PFSK-1 (cell line): ENCODE results near the gene SATB1.

Experiments
- FOXP2 ChIP-seq: optimal IDR thresholded peaks from 2 replicates; pipeline ENCODE3; 2011; ENCODE audit warnings: borderline replicate concordance, control low read depth, inconsistent platforms; ENCODE audit not compliant: insufficient read depth; ENCODE audit errors: extremely low read length, extremely low read depth
- POLR2AphosphoS5 ChIP-seq: IDR thresholded peaks from 2 replicates; pipeline ENCODE4 v1.6.1; 2012; ENCODE audit warnings: low read depth, mild to moderate bottlenecking, control low read depth, low read length, moderate library complexity
- SIN3A ChIP-seq: IDR thresholded peaks from 2 replicates; pipeline ENCODE4 v1.6.1; 2012; ENCODE audit warnings: mild to moderate bottlenecking, low read length, moderate library complexity, borderline replicate concordance; ENCODE audit not compliant: insufficient read depth
- TAF1 ChIP-seq: IDR thresholded peaks from 2 replicates; pipeline ENCODE4 v1.6.1; 2012; ENCODE audit warnings: low read length, control low read depth, borderline replicate concordance; ENCODE audit not compliant: insufficient read depth
- TF ChIP-seq, protein P1 (sequence below), 2 experiments: IDR thresholded peaks; 2 replicates each; pipeline versions ENCODE4 v1.6.1 to v1.8.0; 2011 to 2012; ENCODE audit warnings: low read depth in 2 of 2, low read length in 2 of 2, control low read depth in 1 of 2, inconsistent platforms in 1 of 2, mild to moderate bottlenecking in 1 of 2, moderate library complexity in 1 of 2; ENCODE audit not compliant: insufficient read depth in 1 of 2

Gene SATB1

DNA sequence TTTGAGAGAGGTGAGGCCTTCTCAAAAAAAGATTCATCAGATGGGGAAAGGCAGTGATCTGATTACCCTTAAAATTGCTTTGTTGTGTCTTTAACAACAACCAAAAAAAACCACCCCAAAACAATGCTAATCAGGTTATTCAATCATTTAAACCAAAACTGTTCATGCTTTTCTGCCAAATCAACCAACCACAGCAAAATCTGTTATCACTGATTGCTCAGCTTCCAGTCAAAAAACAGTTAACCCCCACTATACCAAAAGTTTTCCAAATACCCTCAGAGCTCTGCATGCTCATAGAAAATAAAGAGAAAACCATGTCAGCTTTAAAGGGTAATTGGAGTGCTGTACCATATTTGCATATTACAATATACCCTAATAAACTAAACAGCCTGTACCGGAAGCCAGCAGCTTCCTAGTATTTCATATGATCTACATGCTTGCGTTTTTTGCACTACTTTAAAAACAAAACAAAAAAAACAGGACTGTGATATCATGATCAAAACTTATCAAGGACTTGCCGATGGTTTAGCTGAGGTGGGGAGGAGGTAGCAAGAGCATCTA lies 22.8 kb downstream of the SATB1 start:
- no peak for TF ChIP-seq TAF1
- no peak for TF ChIP-seq POLR2AphosphoS5
- TF ChIP-seq, protein P1, sequence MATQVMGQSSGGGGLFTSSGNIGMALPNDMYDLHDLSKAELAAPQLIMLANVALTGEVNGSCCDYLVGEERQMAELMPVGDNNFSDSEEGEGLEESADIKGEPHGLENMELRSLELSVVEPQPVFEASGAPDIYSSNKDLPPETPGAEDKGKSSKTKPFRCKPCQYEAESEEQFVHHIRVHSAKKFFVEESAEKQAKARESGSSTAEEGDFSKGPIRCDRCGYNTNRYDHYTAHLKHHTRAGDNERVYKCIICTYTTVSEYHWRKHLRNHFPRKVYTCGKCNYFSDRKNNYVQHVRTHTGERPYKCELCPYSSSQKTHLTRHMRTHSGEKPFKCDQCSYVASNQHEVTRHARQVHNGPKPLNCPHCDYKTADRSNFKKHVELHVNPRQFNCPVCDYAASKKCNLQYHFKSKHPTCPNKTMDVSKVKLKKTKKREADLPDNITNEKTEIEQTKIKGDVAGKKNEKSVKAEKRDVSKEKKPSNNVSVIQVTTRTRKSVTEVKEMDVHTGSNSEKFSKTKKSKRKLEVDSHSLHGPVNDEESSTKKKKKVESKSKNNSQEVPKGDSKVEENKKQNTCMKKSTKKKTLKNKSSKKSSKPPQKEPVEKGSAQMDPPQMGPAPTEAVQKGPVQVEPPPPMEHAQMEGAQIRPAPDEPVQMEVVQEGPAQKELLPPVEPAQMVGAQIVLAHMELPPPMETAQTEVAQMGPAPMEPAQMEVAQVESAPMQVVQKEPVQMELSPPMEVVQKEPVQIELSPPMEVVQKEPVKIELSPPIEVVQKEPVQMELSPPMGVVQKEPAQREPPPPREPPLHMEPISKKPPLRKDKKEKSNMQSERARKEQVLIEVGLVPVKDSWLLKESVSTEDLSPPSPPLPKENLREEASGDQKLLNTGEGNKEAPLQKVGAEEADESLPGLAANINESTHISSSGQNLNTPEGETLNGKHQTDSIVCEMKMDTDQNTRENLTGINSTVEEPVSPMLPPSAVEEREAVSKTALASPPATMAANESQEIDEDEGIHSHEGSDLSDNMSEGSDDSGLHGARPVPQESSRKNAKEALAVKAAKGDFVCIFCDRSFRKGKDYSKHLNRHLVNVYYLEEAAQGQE (IDR thresholded peaks at IDR 0.05; ENCODE audit: insufficient read depth in 1 of 2, low read depth in 2 of 2, low read length in 2 of 2): no peak
- TF ChIP-seq FOXP2: no peak
- no peak for TF ChIP-seq SIN3A

DNA sequence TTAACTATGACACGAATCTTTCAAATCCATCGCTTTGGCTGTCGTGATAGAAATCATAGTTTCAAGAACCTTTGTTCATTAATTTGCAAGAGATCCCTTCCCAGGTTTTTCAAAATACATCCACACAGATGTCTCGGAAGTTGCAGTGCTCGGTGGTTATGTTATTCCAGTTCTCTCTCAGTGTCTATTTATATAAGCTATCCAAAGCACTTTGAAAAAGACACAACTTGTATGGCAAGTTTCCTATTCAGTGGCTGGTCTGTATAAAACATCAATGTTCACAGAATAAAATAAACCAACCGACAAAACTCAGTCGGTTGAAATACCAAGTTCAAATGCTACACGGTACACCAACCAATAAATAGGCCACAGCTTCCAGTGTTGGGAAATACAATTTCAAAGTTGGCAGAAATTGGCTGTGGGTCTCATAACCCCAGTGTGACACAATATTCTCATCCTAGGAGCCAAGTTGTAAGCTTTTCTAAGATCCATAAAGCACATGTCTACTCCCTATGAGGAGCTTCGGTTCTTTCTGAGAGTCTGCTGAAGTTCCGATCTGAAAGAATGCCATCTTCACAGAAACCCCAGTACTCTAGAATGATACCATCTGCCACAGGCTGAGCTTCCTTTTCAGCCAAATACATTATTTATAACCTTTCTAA lies 23.7 kb downstream of the SATB1 start:
- TF ChIP-seq, protein P1 (IDR thresholded peaks at IDR 0.05; ENCODE audit: insufficient read depth in 1 of 2, low read depth in 2 of 2, low read length in 2 of 2): no peak
- no peak for TF ChIP-seq TAF1
- no peak for TF ChIP-seq FOXP2
- TF ChIP-seq POLR2AphosphoS5: no peak
- TF ChIP-seq SIN3A: no peak

DNA sequence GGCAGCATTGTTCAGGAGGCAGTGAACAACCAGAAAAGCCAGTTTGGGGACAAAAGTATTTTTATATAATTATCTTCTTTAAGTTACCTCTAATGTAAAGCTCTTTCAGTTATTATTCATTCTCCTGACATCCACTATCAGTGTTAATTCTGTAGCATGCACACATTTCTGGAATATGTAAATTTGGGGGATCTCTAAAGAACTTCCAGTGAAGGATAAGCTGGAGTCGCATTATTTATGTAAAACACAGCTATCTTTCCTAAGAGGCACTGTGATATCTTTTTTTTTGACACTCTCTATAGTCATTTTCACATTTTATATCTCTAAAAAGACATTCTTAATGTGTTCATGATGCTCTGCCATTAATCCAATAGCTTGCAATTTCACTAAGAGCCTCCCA lies 26.7 kb downstream of the SATB1 start:
- TF ChIP-seq POLR2AphosphoS5 (no peak), TAF1 (no peak), SIN3A (no peak), FOXP2 (no peak)
- TF ChIP-seq, protein P1 (IDR thresholded peaks at IDR 0.05; ENCODE audit: insufficient read depth in 1 of 2, low read depth in 2 of 2, low read length in 2 of 2): no peak

DNA sequence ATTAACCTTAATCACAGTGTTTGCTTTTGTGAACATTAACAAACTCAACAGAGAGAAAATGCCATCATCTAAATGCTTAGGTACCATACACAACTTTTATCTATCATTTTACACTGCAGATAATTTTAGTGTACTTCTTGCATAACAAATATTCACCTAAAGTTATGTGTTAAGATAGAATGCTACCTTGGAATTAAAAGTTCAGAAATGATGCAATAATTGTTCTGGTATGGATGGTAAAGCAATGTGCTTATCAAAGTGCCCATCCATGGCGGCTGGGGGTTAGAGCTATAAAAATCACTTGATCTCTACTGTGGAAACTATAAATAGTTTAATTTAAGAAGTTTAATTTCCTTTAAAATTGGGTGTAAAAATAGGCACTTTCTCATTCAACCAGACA lies 28.7 kb downstream of the SATB1 start:
- no peak for TF ChIP-seq POLR2AphosphoS5
- TF ChIP-seq FOXP2: no peak
- TF ChIP-seq SIN3A: no peak
- TF ChIP-seq, protein P1 (IDR thresholded peaks at IDR 0.05; ENCODE audit: insufficient read depth in 1 of 2, low read depth in 2 of 2, low read length in 2 of 2): no peak
- no peak for TF ChIP-seq TAF1
